DMS114 treated with DMSO at 0.1 percent for 48 hours (cell line): ENCODE results near the gene ADCY6.
"Not testable (repeated sequence)": the region's sequence is repeated elsewhere in the genome, so short reads cannot be mapped to it uniquely, and the experiment has no call there.

Experiments used
- DNase-seq: peaks from one replicate; lab custom pipeline; 2025; ENCODE audit not compliant: unreplicated experiment; lab: John Stamatoyannopoulos, UW

The ADCY6 gene

DNA sequence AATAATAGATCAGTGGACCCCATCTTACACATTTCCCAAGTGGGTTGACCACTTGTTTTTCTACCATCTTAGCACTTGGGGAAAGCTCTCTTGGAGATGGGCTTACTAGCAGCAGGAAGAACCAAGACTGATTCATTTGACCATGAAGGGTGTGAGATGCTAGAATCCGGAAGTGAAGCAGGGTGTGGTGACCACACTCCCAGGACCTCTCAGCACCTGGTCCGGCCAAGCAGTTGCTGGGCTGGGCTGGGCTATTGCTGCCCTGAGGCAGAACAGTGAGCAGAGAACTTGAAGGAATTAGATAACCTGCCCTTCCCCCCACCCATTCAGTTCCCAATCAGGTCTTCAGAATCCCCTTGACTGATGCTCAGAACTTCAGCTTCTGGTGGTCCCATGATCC lies 24.4 kb downstream of the ADCY6 start:
- no peak for DNase-seq

DNA sequence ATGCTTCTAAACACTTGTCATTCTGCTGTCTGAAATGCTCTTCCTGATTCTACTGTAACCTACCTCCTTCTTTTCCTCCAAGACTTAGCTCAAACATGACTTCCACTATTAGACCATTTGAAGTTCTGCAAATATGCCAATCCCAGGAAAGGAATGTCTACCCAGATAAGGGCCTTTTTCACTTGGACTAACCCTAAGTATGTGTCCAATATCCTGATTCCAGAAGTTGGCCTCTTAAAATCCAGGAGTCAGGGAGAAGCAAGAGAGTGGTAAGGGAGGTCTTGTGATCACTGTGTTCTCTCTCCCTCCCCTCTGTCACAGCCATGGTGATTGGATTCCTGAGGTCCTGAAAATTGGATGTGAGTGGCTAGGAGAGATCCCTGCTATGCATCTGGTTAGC lies 30.2 kb downstream of the ADCY6 start:
- DNase-seq, result no peak

DNA sequence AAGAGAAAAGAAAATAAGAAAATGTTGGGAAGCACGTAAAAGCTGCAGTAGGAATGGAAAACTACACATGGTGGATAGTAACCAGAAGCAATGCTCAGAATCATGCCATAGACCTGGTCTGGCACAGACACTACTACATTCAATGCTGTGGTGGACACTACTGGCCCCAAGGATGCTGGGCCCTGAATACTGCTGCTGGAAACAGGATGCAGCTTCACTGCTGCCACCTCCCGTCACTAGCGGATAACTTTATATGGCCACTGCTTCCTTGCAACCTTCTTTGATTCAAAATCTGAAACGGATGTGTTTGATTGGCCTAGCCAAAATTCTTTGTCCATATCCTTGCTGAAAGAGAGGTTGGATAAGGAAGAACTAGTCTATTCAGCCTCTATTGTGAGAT lies 30.7 kb downstream of the ADCY6 start:
- no peak for DNase-seq

DNA sequence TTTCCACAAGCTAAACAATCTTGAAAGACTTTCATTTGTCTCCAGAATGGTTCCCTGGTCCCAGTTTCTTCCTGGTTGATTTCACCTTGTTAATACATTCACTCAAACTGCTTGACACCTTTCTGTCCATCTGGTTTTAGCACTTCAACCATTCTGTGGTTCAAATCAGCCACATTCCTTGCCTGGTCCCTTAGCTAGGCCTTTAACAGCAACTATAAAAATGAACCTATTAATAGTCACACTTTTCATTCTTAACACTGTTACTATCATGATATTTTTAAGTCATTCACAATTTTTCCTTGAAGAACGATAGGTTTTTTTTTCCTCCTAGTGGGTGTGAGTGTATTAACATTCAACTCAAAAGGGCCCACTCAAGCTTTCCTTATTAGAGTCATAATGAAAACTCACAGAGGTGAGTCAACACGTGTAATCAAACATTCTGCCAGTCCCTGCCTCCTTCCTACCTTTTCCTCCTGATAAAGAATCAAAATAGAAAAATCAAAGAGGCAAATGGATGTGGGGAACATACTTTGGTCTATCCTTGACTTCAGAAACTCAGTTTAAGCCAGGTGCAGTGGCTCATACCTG lies 38.0 kb downstream of the ADCY6 start:
- DNase-seq, result no peak

DNA sequence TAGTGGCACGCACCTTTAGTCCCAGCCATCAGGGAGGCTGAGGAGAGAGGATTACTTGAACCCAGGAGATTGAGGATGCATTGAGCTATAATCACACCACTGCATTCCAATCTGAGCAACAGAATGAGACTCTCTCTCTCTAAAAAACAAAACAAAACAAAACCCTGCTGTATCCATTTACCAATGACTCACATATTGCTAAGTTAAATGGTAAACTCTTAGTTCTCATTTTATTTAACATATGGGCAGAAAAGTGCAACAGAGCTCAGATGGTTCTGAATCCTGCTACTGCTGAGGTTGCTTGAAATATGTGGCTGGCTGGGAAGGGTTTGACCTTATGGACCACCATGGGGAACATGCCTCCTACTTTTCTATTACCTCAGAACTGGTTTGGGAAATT lies 38.7 kb downstream of the ADCY6 start:
- no peak for DNase-seq

DNA sequence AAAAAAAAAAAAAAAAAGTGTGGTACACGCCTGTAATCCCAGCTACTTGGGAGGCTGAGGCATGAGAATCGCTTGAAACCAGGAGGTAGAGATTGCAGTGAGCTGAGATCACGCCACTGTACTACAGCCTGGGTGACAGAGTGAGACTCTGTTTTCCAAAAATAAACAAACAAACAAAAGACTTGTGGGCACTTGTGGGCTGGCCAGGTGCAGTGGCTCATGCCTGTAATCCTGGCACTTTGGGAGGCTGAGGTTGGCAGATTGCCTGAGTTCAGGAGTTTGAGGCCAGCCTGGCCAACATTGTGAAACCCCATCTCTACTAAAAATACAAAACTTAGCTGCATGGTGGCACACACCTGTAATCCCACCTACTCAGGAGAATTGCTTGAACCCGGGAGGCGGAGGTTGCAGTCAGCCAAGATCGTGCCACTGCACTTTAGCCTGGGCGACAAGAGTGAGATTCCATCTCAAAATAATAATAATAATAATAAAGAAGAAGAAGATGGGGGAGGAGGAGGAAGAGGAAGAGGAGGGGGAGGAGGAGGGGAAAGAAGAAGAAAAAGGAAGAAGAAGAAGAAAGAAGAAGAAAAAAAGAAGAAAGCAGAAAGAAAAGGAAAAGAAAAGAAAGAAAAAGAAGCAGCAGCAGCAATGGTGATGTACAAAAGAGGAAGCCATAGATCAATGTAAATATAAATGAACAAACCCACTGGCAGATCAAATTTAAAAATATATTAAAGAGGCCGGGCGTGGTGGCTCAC lies 44.5 kb downstream of the ADCY6 start:
- DNase-seq, result no peak

DNA sequence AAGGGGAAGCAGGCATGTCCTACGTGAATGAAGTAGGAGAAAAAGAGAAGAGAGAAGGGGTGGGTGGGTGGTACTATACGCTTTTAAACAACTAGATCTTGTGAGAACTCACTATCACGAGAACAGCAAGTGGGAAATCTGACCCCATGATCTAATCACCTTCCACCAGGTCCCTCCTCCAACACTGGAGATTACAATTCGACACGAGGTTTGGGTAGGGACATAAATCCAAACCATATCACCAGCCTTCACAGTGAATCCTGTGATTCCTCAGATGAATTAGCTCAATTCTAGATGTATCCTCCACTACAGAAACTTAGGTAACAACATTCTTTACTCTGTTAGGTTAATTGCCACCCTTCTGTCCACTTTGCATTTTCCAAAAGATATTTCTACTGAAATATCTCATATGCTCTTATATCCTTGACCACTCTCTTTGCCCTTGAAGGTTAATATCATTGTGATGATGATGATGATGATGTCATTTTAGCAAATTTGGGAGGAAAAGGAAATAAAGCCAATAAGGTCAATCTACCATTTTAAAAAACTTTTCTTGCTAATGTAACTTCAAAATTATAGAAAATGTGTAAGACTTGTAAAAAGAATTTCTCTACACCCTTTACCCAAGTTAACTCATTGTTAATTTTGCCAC lies 49.1 kb downstream of the ADCY6 start:
- no peak for DNase-seq

DNA sequence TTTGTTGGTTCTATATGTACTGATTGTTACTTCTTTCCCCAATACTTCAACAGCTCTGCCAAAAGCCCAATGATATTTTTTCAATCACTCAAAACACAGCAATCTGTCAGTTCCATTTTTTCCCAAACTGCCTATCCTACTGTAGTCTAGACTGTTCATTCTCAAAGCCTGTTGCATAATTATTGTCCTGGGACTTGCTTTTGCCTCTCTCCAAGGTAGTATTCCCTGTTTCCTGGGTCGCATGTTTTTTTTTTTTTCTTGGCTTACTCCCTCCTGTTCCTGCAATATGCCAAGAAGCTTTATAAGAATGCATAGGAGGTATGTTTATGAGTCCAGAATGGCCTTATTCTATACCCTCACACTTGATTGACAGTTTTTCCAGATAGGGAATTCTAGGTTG lies 52.4 kb downstream of the ADCY6 start:
- DNase-seq, result no peak

DNA sequence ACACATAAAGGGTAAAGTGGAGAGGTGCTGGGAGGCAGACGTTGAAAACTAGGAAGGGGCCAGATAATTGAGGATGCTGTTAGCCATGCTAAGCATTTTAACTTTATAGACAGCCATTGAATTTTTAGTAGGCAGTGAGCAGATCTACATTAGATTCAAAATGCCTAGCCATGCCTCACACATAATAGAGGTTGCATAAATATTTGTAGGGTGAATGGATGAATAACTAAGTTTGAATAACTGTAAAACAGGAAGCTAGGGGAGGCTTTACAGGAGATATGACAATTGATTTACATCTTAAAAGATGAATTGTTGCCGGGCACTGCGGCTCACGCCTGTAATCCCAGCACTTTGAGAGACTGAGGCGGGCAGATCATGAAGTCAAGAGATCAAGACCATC lies 60.1 kb downstream of the ADCY6 start:
- no peak for DNase-seq

DNA sequence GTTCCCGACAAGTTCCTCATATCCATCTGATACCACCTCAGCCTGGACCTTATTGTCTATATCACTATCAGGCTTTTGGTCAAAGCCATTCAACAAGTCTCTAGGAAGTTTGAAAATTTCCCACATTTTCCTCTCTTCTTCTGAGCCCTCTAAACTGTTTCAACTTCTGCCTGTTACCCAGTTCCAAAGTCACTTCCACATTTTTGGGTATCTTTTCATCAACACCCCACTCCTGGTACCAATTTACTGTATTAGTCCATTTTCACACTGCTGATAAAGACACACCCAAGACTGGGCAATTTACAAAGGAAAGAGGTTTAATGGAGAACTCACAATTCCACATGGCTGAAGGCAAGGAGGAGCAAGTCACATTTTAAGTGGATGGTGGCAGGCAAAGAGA lies 68.2 kb downstream of the ADCY6 start:
- not testable (repeated sequence) for DNase-seq

DNA sequence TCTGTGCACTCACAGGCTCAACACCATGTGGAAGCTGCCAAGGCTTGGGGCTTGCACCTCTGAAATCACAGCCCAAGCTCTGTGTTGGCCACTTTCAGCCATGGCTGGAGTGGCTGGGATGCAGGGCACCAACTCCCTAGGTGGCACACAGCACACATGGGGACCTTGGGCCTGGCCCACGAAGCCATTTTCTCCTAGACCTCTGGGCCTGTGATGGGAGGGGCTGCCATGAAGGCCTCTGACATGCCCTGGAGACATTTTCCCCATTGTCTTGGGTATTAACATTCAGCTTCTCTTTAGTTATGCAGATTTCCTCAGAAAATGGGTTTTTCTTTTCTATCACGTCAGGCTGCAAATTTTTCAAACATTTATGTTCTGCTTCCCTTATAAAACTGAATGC lies 68.7 kb downstream of the ADCY6 start:
- not testable (repeated sequence) for DNase-seq

DNA sequence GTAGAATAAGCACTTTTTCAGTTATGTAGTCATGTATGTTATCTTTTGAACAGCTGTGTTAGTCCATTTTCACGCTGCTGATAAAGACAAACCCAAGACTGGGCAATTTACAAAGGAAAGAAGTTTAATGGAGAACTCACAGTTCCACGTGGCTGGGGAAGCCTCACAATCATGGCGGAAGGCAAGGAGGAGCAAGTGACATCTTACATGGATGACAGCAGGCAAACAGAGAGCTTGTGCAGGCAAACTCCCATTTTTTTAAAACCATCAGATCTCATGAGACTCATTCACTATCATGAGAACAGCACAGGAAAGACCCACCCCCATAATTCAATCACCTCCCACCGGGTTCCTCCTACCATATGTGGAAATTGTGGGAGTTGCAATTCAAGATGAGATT lies 69.9 kb downstream of the ADCY6 start:
- not testable (repeated sequence) for DNase-seq

DNA sequence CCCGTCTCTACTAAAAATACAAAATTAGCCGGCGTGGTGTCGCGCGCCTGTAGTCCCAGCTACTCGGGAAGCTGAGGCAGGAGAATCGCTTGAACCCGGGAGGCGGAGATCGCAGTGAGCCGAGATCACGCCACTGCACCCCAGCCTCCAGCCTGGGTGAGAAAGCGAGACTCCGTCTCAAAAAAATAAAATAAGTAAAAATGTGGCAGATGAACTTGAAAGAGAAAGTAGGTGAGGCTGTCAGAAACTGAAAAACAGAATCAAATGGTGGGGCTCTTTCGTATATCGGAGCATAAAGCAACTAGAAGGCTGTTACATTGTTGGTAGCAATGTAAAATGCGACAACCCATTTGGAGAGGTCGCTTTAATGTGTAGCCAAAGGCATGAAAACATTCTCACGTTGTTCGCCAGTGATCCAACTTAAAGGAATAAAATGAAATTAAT lies 71.6 kb downstream of the ADCY6 start:
- DNase-seq, result no peak

DNA sequence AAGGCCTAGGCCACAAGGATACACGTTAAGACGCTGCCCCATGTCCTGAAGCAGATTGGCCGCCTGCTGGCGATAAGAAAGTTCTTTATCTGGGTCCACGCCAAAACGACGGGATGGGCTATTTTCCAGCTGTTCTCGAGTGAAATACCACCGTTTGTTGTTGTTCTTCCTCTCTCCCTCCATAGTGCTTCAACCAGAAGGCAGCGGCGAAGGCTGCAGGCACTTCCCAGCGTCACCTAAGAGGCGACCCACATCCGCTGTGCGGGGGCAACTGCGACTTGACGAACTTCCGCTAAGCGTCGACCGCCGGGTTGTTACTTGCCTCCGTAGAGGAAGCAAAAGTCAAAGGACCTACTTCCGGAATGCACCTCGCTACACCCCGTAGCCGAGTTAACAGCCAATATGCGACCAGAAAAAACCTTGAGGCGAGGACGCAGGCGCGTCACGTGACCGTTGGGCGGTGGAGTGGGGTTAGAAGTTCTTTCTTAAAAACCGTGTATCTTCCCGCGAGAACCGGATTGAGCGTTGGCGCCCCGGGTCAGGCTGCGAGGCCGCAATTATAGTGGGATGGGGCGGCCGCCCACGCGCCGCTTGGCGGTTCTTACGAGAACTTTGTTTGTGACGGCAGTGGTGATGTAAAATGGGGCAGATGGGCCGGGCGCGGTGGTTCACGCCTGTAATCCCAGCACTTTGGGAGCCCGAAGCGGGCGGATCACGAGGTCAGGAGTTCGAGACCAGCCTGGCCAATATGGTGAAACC lies 72.2 kb downstream of the ADCY6 start, which contains the start of gene CCNT1:
Gene CCNT1 (minus strand): TSS at position 215 of the 759 bp plus-strand sequence. CDS start 32 bp downstream, at position 183.
- peak; percentile 99 for DNase-seq
